ENCODE data around the gene LLCFC1.
A peak's percentile ranks its signal among the peaks of the same experiment; 100 is the strongest.

The LLCFC1 gene

GRCh38 chr7:142910481-142910880 is 28.8 kb upstream of the LLCFC1 start:
- DNase-seq: no peak

- DNase-seq: no peak
Observed at GRCh38 chr7:142913051-142913450, 26.2 kb upstream of the LLCFC1 start.

GRCh38 chr7:142913566-142913965 is 25.7 kb upstream of the LLCFC1 start:
- DNase-seq: no peak

- DNase-seq: no peak
Observed at GRCh38 chr7:142914121-142914520, 25.2 kb upstream of the LLCFC1 start.

- DNase-seq: no peak
Observed at GRCh38 chr7:142915315-142915714, 24.0 kb upstream of the LLCFC1 start.

- DNase-seq: no peak
Observed at GRCh38 chr7:142916508-142916907, 22.8 kb upstream of the LLCFC1 start.

- DNase-seq: no peak
Observed at GRCh38 chr7:142917447-142917846, 21.8 kb upstream of the LLCFC1 start.

GRCh38 chr7:142918901-142919300 is 20.4 kb upstream of the LLCFC1 start:
- no peak for DNase-seq

- DNase-seq: no peak
Observed at GRCh38 chr7:142919656-142920055, 19.6 kb upstream of the LLCFC1 start.

GRCh38 chr7:142923391-142923790 is 15.9 kb upstream of the LLCFC1 start:
- DNase-seq: no peak

GRCh38 chr7:142925413-142925812 is 13.9 kb upstream of the LLCFC1 start:
- DNase-seq: peak; percentile 6

GRCh38 chr7:142927085-142927745 is 12.1 kb upstream of the LLCFC1 start:
- no peak for DNase-seq

- no peak for DNase-seq
Observed at GRCh38 chr7:142927949-142928348, 11.3 kb upstream of the LLCFC1 start.

- no peak for DNase-seq
Observed at GRCh38 chr7:142930126-142930730, 9.1 kb upstream of the LLCFC1 start.

GRCh38 chr7:142932386-142933091 is 6.7 kb upstream of the LLCFC1 start:
- DNase-seq: no peak

GRCh38 chr7:142933092-142933475 is 6.2 kb upstream of the LLCFC1 start:
- no peak for DNase-seq

- no peak for DNase-seq
Observed at GRCh38 chr7:142933624-142934023, 5.7 kb upstream of the LLCFC1 start, which contains the start of gene TRPV5. TRPV5 (minus strand) TSS chr7:142933746; CDS start chr7:142933459, 287 bp downstream.

- DNase-seq: no peak
Observed at GRCh38 chr7:142934056-142934455, 5.2 kb upstream of the LLCFC1 start.

GRCh38 chr7:142935941-142936565 is 3.2 kb upstream of the LLCFC1 start:
- DNase-seq: no peak

- no peak for DNase-seq
Observed at GRCh38 chr7:142938611-142939010, 673 bp upstream of the LLCFC1 start.

GRCh38 chr7:142940966-142941535 is 1.8 kb downstream of the LLCFC1 start:
- no peak for DNase-seq

GRCh38 chr7:142941541-142941940 is 2.3 kb downstream of the LLCFC1 start:
- no peak for DNase-seq

- no peak for DNase-seq
Observed at GRCh38 chr7:142942746-142943145, 3.5 kb downstream of the LLCFC1 start.

All from stimulated activated CD4-positive, alpha-beta T cell treated with anti-CD3 and anti-CD28 coated beads, Interleukin-15, amount 100 ng/mL, for 24 hours (primary cell).